HCT116 (cell line): ENCODE data around the gene APOA1. TPM values are rescaled to one million over a fixed set of nuclear protein-coding genes. Genes with fewer than 3 reads are reported as not detected.

Experiments used
- ATAC-seq: fragments of 200-7000 bp; cut with Tn5 transposase; 2 replicates; pipeline ENCODE4 v1.9.1; 2020; ENCODE audit warnings: mild to moderate bottlenecking, moderate library complexity
- BruUV-seq: library from RNA; stranded (reverse); fragments of 400-500 nt; replicated peaks from 2 replicates; lab custom pipeline; 2021; lab: Mats Ljungman, UMichigan
- CTCF ChIA-PET: fragments of 300-600 bp; sonication (Branson Sonifier 250); formaldehyde crosslinking; loops from one replicate; lab custom pipeline; 2021; ENCODE audit warnings: antibody characterized with exemption; lab: Charles Lee
- POLR2A ChIA-PET: fragments of 300-600, 350-600 bp; sonication (Branson Sonifier 250); formaldehyde crosslinking; loops from one replicate; lab custom pipeline; 2021; ENCODE audit warnings: antibody characterized with exemption; lab: Charles Lee
- RAD21 ChIA-PET, 2 experiments: fragments of 300-600 bp; sonication (Branson Sonifier 250); formaldehyde crosslinking; loops; one replicate each; lab custom pipeline; 2023; ENCODE audit warnings: low total read pairs in 2 of 2; ENCODE audit not compliant: uncharacterized antibody in 2 of 2, unreplicated experiment in 2 of 2, low non-redundant PET in 1 of 2; lab: Charles Lee
- DNase-seq: peaks from one replicate; pipeline ENCODE4 v3.0.0-alpha.2; 2010; ENCODE audit warnings: low read depth, low spot score
- H2AFZ ChIP-seq: fragments of 200-600 bp; shearing (Covaris generic), sonication (generic); 2 replicates; pipeline ENCODE4 v1.6.1; 2017; ENCODE audit warnings: low read depth, mixed run types, mixed read lengths, antibody characterized with exemption, low read length; ENCODE audit not compliant: poor library complexity, severe bottlenecking
- H3K27ac ChIP-seq: 2 replicates; pipeline ENCODE4 v1.5.1; 2012; ENCODE audit warnings: low read depth, low read length
- H3K27me3 ChIP-seq: fragments of 200-600 bp; sonication (generic); 2 replicates; pipeline ENCODE4 v1.6.1; 2016; ENCODE audit warnings: mixed run types, low read length, mixed read lengths; ENCODE audit not compliant: insufficient read depth
- H3K36me3 ChIP-seq, 2 experiments: fragments of 200-500 bp in 1 of 2; fragments of 200-600 bp in 1 of 2; sonication (Bioruptor generic) in 1 of 2; sonication (generic) in 1 of 2; 2 replicates each; pipeline versions ENCODE4 v1.5.1 to v1.6.1; 2014 to 2016; ENCODE audit warnings: low read length in 2 of 2, inconsistent platforms in 1 of 2, mixed read lengths in 1 of 2, mixed run types in 1 of 2; ENCODE audit not compliant: insufficient read depth in 2 of 2, control insufficient read depth in 1 of 2
- H3K4me1 ChIP-seq, 2 experiments: fragments of 200-600 bp in 1 of 2; sonication (generic) in 1 of 2; 2 replicates each; pipeline versions ENCODE4 v1.5.1 to v1.6.1; 2012 to 2017; ENCODE audit warnings: low read length in 2 of 2, inconsistent platforms in 1 of 2, mild to moderate bottlenecking in 1 of 2, mixed read lengths in 1 of 2, mixed run types in 1 of 2, moderate library complexity in 1 of 2; ENCODE audit not compliant: insufficient read depth in 2 of 2, control insufficient read depth in 1 of 2
- H3K4me2 ChIP-seq: fragments of 200-600 bp; sonication (generic); 2 replicates; pipeline ENCODE4 v1.6.1; 2017; ENCODE audit warnings: mixed run types, low read length, mixed read lengths
- H3K4me3 ChIP-seq, 2 experiments: fragments of 200-600 bp in 1 of 2; sonication (generic) in 1 of 2; replicated peaks in 1 of 2; 2 replicates each; pipeline ENCODE4 v1.5.1; 2011 to 2016; ENCODE audit warnings: low read length in 2 of 2, control low read depth in 1 of 2, low read depth in 1 of 2, mild to moderate bottlenecking in 1 of 2, mixed read lengths in 1 of 2, mixed run types in 1 of 2
- H3K79me2 ChIP-seq: fragments of 200-600 bp; sonication (generic); 2 replicates; pipeline ENCODE4 v1.6.1; 2017; ENCODE audit warnings: mild to moderate bottlenecking, mixed run types, low read length, moderate library complexity, mixed read lengths; ENCODE audit not compliant: insufficient read depth
- H3K9ac ChIP-seq: fragments of 200-600 bp; sonication (generic); 2 replicates; pipeline ENCODE4 v1.6.1; 2016; ENCODE audit warnings: low read length, mixed read lengths
- H3K9me2 ChIP-seq: fragments of 200-600 bp; sonication (generic), shearing (Covaris generic); 2 replicates; pipeline ENCODE4 v1.6.1; 2017; ENCODE audit warnings: mixed run types, mild to moderate bottlenecking, moderate library complexity; ENCODE audit not compliant: insufficient read depth
- H3K9me3 ChIP-seq, 2 experiments: fragments of 200-500 bp in 1 of 2; fragments of 200-600 bp in 1 of 2; sonication (Bioruptor generic) in 1 of 2; sonication (generic) in 1 of 2; 2 replicates each; pipeline ENCODE4 v1.6.1; 2014 to 2017; ENCODE audit warnings: low read length in 2 of 2, mixed read lengths in 2 of 2, inconsistent platforms in 1 of 2, low read depth in 1 of 2, mild to moderate bottlenecking in 1 of 2, mixed run types in 1 of 2, moderate library complexity in 1 of 2; ENCODE audit not compliant: control insufficient read depth in 1 of 2, insufficient read depth in 1 of 2
- H4K20me1 ChIP-seq: fragments of 200-600 bp; sonication (generic), shearing (Covaris generic); 2 replicates; pipeline ENCODE4 v1.6.1; 2017; ENCODE audit warnings: mixed run types, mild to moderate bottlenecking, moderate library complexity; ENCODE audit not compliant: insufficient read depth
- ATF3 ChIP-seq: IDR thresholded peaks from 2 replicates; pipeline ENCODE4 v1.6.1; 2012
- CBX3 ChIP-seq: IDR thresholded peaks from 2 replicates; pipeline ENCODE4 v1.6.1; 2012; ENCODE audit warnings: low read depth
- CEBPB ChIP-seq: IDR thresholded peaks from 2 replicates; pipeline ENCODE4 v1.6.1; 2012; ENCODE audit warnings: low read depth
- CTCF ChIP-seq, 3 experiments: fragments of 200-600 bp in 1 of 3; sonication (generic) in 1 of 3; IDR thresholded peaks in 2 of 3; conservative IDR thresholded peaks in 1 of 3; 2 replicates each; pipeline ENCODE4 v1.5.1; 2012 to 2017; ENCODE audit warnings: low read depth in 2 of 3, low read length in 2 of 3, antibody characterized with exemption in 1 of 3, borderline replicate concordance in 1 of 3, control low read depth in 1 of 3, mild to moderate bottlenecking in 1 of 3, mixed read lengths in 1 of 3, mixed run types in 1 of 3, moderate library complexity in 1 of 3; ENCODE audit not compliant: insufficient read depth in 1 of 3
- EGR1 ChIP-seq: IDR thresholded peaks from 2 replicates; pipeline ENCODE4 v1.6.1; 2012; ENCODE audit warnings: low read depth
- ELF1 ChIP-seq: IDR thresholded peaks from 2 replicates; pipeline ENCODE4 v1.6.1; 2012; ENCODE audit warnings: low read depth, borderline replicate concordance
- EZH2 ChIP-seq: fragments of 200-600 bp; sonication (generic); IDR thresholded peaks from 2 replicates; pipeline ENCODE4 v1.6.1; 2017; ENCODE audit warnings: antibody characterized with exemption, mixed run types
- EZH2phosphoT487 ChIP-seq: fragments of 200-600 bp; IDR thresholded peaks from 2 replicates; pipeline ENCODE4 v1.6.1; 2018; ENCODE audit warnings: antibody characterized with exemption, borderline replicate concordance
- FOSL1 ChIP-seq: IDR thresholded peaks from 2 replicates; pipeline ENCODE4 v1.6.1; 2012; ENCODE audit warnings: low read depth
- JUND ChIP-seq: IDR thresholded peaks from 2 replicates; pipeline ENCODE4 v1.6.1; 2012
- POLR2A ChIP-seq: IDR thresholded peaks from 2 replicates; pipeline ENCODE4 v1.7.0; 2011; ENCODE audit warnings: borderline replicate concordance; ENCODE audit not compliant: insufficient read depth, insufficient read length; ENCODE audit errors: extremely low read depth
- REST ChIP-seq: IDR thresholded peaks from 2 replicates; pipeline ENCODE4 v1.6.1; 2012; ENCODE audit warnings: low read depth
- SIN3A ChIP-seq: IDR thresholded peaks from 2 replicates; pipeline ENCODE4 v1.6.1; 2012; ENCODE audit warnings: low read depth
- SP1 ChIP-seq: IDR thresholded peaks from 2 replicates; pipeline ENCODE4 v1.6.1; 2012; ENCODE audit warnings: low read depth
- SRF ChIP-seq: IDR thresholded peaks from 2 replicates; pipeline ENCODE4 v1.6.1; 2012; ENCODE audit warnings: low read depth
- TCF7L2 ChIP-seq: IDR thresholded peaks from 2 replicates; pipeline ENCODE4 v1.7.0; 2011; ENCODE audit warnings: borderline replicate concordance, inconsistent platforms; ENCODE audit not compliant: insufficient read depth, insufficient read length; ENCODE audit errors: extremely low read depth
- YY1 ChIP-seq: IDR thresholded peaks from 2 replicates; pipeline ENCODE4 v1.6.1; 2011; ENCODE audit warnings: low read length, low read depth, moderate library complexity, mild to moderate bottlenecking; ENCODE audit not compliant: insufficient replicate concordance; ENCODE audit errors: extremely low read depth
- ZBTB33 ChIP-seq: IDR thresholded peaks from 2 replicates; pipeline ENCODE4 v1.6.1; 2011; ENCODE audit warnings: mild to moderate bottlenecking, low read length, moderate library complexity; ENCODE audit not compliant: insufficient replicate concordance; ENCODE audit errors: extremely low read depth
- ZFX ChIP-seq: fragments of 450-650 bp; IDR thresholded peaks from 2 replicates; pipeline ENCODE4 v1.6.1; 2017
- ZNF274 ChIP-seq: fragments of 200-500 bp; sonication (Bioruptor generic); IDR thresholded peaks from 2 replicates; pipeline ENCODE4 v1.6.1; 2014; ENCODE audit warnings: mild to moderate bottlenecking, low read depth, low read length, inconsistent platforms
- intact Hi-C: fragments of 100-400 bp; cut with micrococcal nuclease; formaldehyde crosslinking; loops from 2 replicates; pipeline ENCODE4 v1.10.0; 2022
- total RNA-seq: library from RNA; stranded (reverse); gene quantifications from one replicate; pipeline ENCODE4 v1.2.1, GENCODE V29; 2021; ENCODE audit not compliant: unreplicated experiment

The APOA1 gene
- total RNA-seq, 1 experiment from 2014 or later = 2.0 TPM

GRCh38 chr11:116865696-116866095 is 28.3 kb upstream of the APOA1 start:
- Histone ChIP-seq H2AFZ (no peak overlapping the region), H3K27ac (no peak overlapping the region), H3K9ac (no peak overlapping the region), H3K27me3 (no peaks in the 10 kb centered on the region), H3K79me2 (no peaks in the 10 kb centered on the region), H3K4me1 (no peaks in the 10 kb centered on the region), H3K4me3 (no peak overlapping the region), H3K9me2 (no peaks in the 10 kb centered on the region), H3K4me2 (no peak overlapping the region), H4K20me1 (no peaks in the 10 kb centered on the region), H3K9me3 (no peaks in the 10 kb centered on the region), H3K36me3 (0 out of 4 replicates have a peak, but pooled peaks cover 0 to 8% of the 10 kb centered on the region in 2 experiments)
- BruUV-seq = no TSS peak
- CTCF ChIA-PET = interaction anchor here (1.0 kb wide), 1 partner anchor 14 kb away, joined by 3 read pairs; no protein-coding TSS in a partner anchor
- TF ChIP-seq CEBPB = no peak
- TF ChIP-seq FOSL1 = no peak
- no peak for TF ChIP-seq ATF3
- no peak for TF ChIP-seq TCF7L2
- TF ChIP-seq CTCF (IDR thresholded peaks at IDR 0.05 in 2 of 3, conservative IDR thresholded peaks at IDR 0.05 in 1 of 3; ENCODE audit: borderline replicate concordance in 1 of 3, insufficient read depth in 1 of 3, low read depth in 2 of 3, low read length in 2 of 3) = no peak
- TF ChIP-seq REST = no peak
- TF ChIP-seq ZBTB33 = no peak
- TF ChIP-seq SP1 = no peak
- no peak for TF ChIP-seq EZH2
- TF ChIP-seq YY1 = no peak
- no peak for TF ChIP-seq JUND
- TF ChIP-seq POLR2A = no peak
- TF ChIP-seq SIN3A = no peak
- no peak for TF ChIP-seq EGR1
- no peak for TF ChIP-seq ELF1
- no peak for TF ChIP-seq CBX3
- no peak for TF ChIP-seq ZNF274
- no peak for TF ChIP-seq EZH2phosphoT487
- no peak for TF ChIP-seq ZFX
- no peak for TF ChIP-seq SRF
- ATAC-seq = no peak
- intact Hi-C loops = no loop called here
- RAD21 ChIA-PET = no interaction called here
- POLR2A ChIA-PET = no interaction called here
- DNase-seq = no peak
